Astrocyte (in vitro differentiated cells and primary cell): ENCODE measurements around the gene CACNA1D. TPM values are rescaled to one million over a fixed set of nuclear protein-coding genes. Genes with fewer than 3 reads are reported as not detected.

Source experiments
- DNase-seq: peaks from one replicate; pipeline ENCODE4 v3.0.0-alpha.2; 2010; ENCODE audit warnings: low read depth
- FAIRE-seq: peaks from 2 replicates; lab custom pipeline; 2011; peaks lifted over from hg19 to GRCh38; lab: Jason Lieb, UNC
- H2AFZ ChIP-seq: 2 replicates; pipeline ENCODE4 v1.6.0; 2012; ENCODE audit warnings: low read depth, low read length, inconsistent platforms
- H3K27ac ChIP-seq: 2 replicates; pipeline ENCODE4 v1.5.1; 2011; ENCODE audit warnings: low read depth, low read length, inconsistent platforms
- H3K27me3 ChIP-seq: 2 replicates; pipeline ENCODE4 v1.6.0; 2011; ENCODE audit warnings: low read length, inconsistent platforms; ENCODE audit not compliant: insufficient read depth
- H3K36me3 ChIP-seq: 2 replicates; pipeline ENCODE4 v1.5.1; 2011; ENCODE audit warnings: low read length, inconsistent platforms; ENCODE audit not compliant: insufficient read depth
- H3K4me1 ChIP-seq: 2 replicates; pipeline ENCODE4 v1.5.1; 2011; ENCODE audit warnings: low read length, inconsistent platforms; ENCODE audit not compliant: insufficient read depth
- H3K4me2 ChIP-seq: 2 replicates; pipeline ENCODE4 v1.6.0; 2012; ENCODE audit warnings: low read length, inconsistent platforms
- H3K4me3 ChIP-seq: 2 replicates; pipeline ENCODE4 v1.5.1; 2011; ENCODE audit warnings: low read depth, mild to moderate bottlenecking, low read length, inconsistent platforms; ENCODE audit not compliant: insufficient read depth
- H3K79me2 ChIP-seq: 2 replicates; pipeline ENCODE4 v1.6.0; 2012; ENCODE audit warnings: mild to moderate bottlenecking, low read length, inconsistent platforms; ENCODE audit not compliant: insufficient read depth
- H3K9ac ChIP-seq: 2 replicates; pipeline ENCODE4 v1.6.0; 2012; ENCODE audit warnings: mild to moderate bottlenecking, low read length, inconsistent platforms
- H3K9me3 ChIP-seq: 2 replicates; pipeline ENCODE4 v1.5.1; 2012; ENCODE audit warnings: low read depth, mild to moderate bottlenecking, low read length, inconsistent platforms; ENCODE audit not compliant: insufficient read depth
- H4K20me1 ChIP-seq: 2 replicates; pipeline ENCODE4 v1.6.0; 2012; ENCODE audit warnings: low read length, inconsistent platforms; ENCODE audit not compliant: insufficient read depth
- H3K27ac Mint-ChIP-seq: one replicate; pipeline ENCODE4 v1.8.0; 2021; ENCODE audit warnings: mild to moderate bottlenecking, mixed read lengths; ENCODE audit not compliant: unreplicated experiment
- H3K27me3 Mint-ChIP-seq: one replicate; pipeline ENCODE4 v1.8.0; 2021; ENCODE audit warnings: low read depth, mixed read lengths; ENCODE audit not compliant: unreplicated experiment
- H3K36me3 Mint-ChIP-seq: one replicate; pipeline ENCODE4 v1.8.0; 2021; ENCODE audit warnings: low read depth, mixed read lengths; ENCODE audit not compliant: unreplicated experiment
- H3K4me1 Mint-ChIP-seq: one replicate; pipeline ENCODE4 v1.8.0; 2021; ENCODE audit warnings: low read depth, mixed read lengths; ENCODE audit not compliant: unreplicated experiment
- H3K4me3 Mint-ChIP-seq: one replicate; pipeline ENCODE4 v1.8.0; 2021; ENCODE audit warnings: mild to moderate bottlenecking, moderate library complexity, mixed read lengths; ENCODE audit not compliant: unreplicated experiment
- H3K9me3 Mint-ChIP-seq: one replicate; pipeline ENCODE4 v1.8.0; 2021; ENCODE audit warnings: mild to moderate bottlenecking, mixed read lengths; ENCODE audit not compliant: unreplicated experiment
- CTCF ChIP-seq: IDR thresholded peaks from 2 replicates; pipeline ENCODE4 v1.5.1; 2011; ENCODE audit warnings: low read depth, mild to moderate bottlenecking, inconsistent platforms, low read length, moderate library complexity; ENCODE audit not compliant: insufficient read depth
- EZH2 ChIP-seq: IDR thresholded peaks from 2 replicates; pipeline ENCODE4 v1.6.1; 2012; ENCODE audit warnings: mild to moderate bottlenecking, low read length, inconsistent platforms; ENCODE audit not compliant: insufficient read depth
- total RNA-seq: library from RNA; stranded (reverse); gene quantifications from 2 replicates; pipeline ENCODE4 v1.2.1, GENCODE V29; 2021

CACNA1D gene
- total RNA-seq, 1 donor from 2014 or later = 0.41 TPM

GRCh38 chr3:53478166-53478830 lies 16.1 kb upstream of the CACNA1D start:
- Mint-ChIP-seq H3K4me3 (no peak overlapping the region), H3K27ac (no peak overlapping the region), H3K9me3 (peaks cover 2% of the 10 kb centered on the region), H3K27me3 (peaks cover 7% of the 10 kb centered on the region), H3K36me3 (no peaks in the 10 kb centered on the region), H3K4me1 (peaks cover 3% of the 10 kb centered on the region)
- Histone ChIP-seq H3K4me1 (no peaks in the 10 kb centered on the region), H3K79me2 (no peaks in the 10 kb centered on the region), H4K20me1 (no peaks in the 10 kb centered on the region), H3K36me3 (no peaks in the 10 kb centered on the region), H3K4me2 (no peak overlapping the region), H3K9ac (no peak overlapping the region), H3K9me3 (no peaks in the 10 kb centered on the region), H3K27me3 (peaks cover 3% of the 10 kb centered on the region), H3K4me3 (no peak overlapping the region), H3K27ac (no peak overlapping the region), H2AFZ (no peak overlapping the region)
- DNase-seq (no peak), FAIRE-seq (no peak)
- no peak for TF ChIP-seq EZH2
- TF ChIP-seq CTCF = no peak

GRCh38 chr3:53478921-53479664 lies 15.3 kb upstream of the CACNA1D start:
- DNase-seq (no peak), FAIRE-seq (no peak)

More at GRCh38 chr3:53478921-53479664, 15.3 kb upstream of the CACNA1D start:
- H3K4me3 ChIP-seq = no peak overlapping the region
- H3K27ac Mint-ChIP-seq = no peak overlapping the region
- H3K36me3 Mint-ChIP-seq = no peaks in the 10 kb centered on the region
- H3K27ac ChIP-seq = no peak overlapping the region
- peaks cover 2% of the 10 kb centered on the region for H3K9me3 Mint-ChIP-seq
- peaks cover 3% of the 10 kb centered on the region for H3K4me1 Mint-ChIP-seq
- no peaks in the 10 kb centered on the region for H3K36me3 ChIP-seq
- no peak overlapping the region for H3K4me2 ChIP-seq
- peaks cover 11% of the 10 kb centered on the region for H3K27me3 Mint-ChIP-seq
- no peak overlapping the region for H3K4me3 Mint-ChIP-seq
- H2AFZ ChIP-seq = no peak overlapping the region
- TF ChIP-seq CTCF = no peak
- no peak for TF ChIP-seq EZH2
- H3K4me1 ChIP-seq = no peaks in the 10 kb centered on the region
- no peaks in the 10 kb centered on the region for H3K9me3 ChIP-seq
- H3K79me2 ChIP-seq = no peaks in the 10 kb centered on the region
- H4K20me1 ChIP-seq = no peaks in the 10 kb centered on the region
- H3K9ac ChIP-seq = no peak overlapping the region
- H3K27me3 ChIP-seq = peaks cover 3% of the 10 kb centered on the region
